Central memory CD8-positive, alpha-beta T cell (primary cell): ENCODE data around the gene DPF3.

Source experiments
- ATAC-seq: fragments of 150-1000 bp; cut with Tn5 transposase; replicated peaks from 2 replicates; pipeline ENCODE4 v1.10.0; 2022; ENCODE audit warnings: mild to moderate bottlenecking, moderate FRiP score, moderate number of reproducible peaks; ENCODE audit not compliant: poor library complexity, severe bottlenecking; ENCODE audit errors: extremely low read depth
- DNase-seq, 2 donors: peaks; one replicate each; pipeline ENCODE4 v3.0.0; 2021; ENCODE audit warnings: low spot score in 2 of 2
- H3K27ac Mint-ChIP-seq: one replicate; pipeline ENCODE4 v1.8.0; 2022; ENCODE audit warnings: low read depth, mild to moderate bottlenecking, moderate library complexity, mixed read lengths
- H3K27me3 Mint-ChIP-seq: one replicate; pipeline ENCODE4 v1.8.0; 2022; ENCODE audit warnings: mixed read lengths
- H3K36me3 Mint-ChIP-seq: one replicate; pipeline ENCODE4 v1.8.0; 2022; ENCODE audit warnings: mild to moderate bottlenecking, moderate library complexity, mixed read lengths; ENCODE audit not compliant: insufficient read depth
- H3K4me1 Mint-ChIP-seq: one replicate; pipeline ENCODE4 v1.8.0; 2022; ENCODE audit warnings: mixed read lengths
- H3K4me3 Mint-ChIP-seq: one replicate; pipeline ENCODE4 v1.8.0; 2022; ENCODE audit warnings: mild to moderate bottlenecking, moderate library complexity, mixed read lengths
- H3K9me3 Mint-ChIP-seq: one replicate; pipeline ENCODE4 v1.8.0; 2022; ENCODE audit warnings: mixed read lengths

The DPF3 gene

GRCh38 chr14:72864712-72865365 lies 29.1 kb downstream of the DPF3 start:
- no peaks in the 10 kb centered on the region for H3K4me1 Mint-ChIP-seq
- DNase-seq (no peak), ATAC-seq (no peak)
- H3K27ac Mint-ChIP-seq, result no peak overlapping the region
- H3K9me3 Mint-ChIP-seq, result no peaks in the 10 kb centered on the region
- no peaks in the 10 kb centered on the region for H3K36me3 Mint-ChIP-seq
- H3K27me3 Mint-ChIP-seq, result peaks cover 9% of the 10 kb centered on the region
- H3K4me3 Mint-ChIP-seq, result no peak overlapping the region

DNA sequence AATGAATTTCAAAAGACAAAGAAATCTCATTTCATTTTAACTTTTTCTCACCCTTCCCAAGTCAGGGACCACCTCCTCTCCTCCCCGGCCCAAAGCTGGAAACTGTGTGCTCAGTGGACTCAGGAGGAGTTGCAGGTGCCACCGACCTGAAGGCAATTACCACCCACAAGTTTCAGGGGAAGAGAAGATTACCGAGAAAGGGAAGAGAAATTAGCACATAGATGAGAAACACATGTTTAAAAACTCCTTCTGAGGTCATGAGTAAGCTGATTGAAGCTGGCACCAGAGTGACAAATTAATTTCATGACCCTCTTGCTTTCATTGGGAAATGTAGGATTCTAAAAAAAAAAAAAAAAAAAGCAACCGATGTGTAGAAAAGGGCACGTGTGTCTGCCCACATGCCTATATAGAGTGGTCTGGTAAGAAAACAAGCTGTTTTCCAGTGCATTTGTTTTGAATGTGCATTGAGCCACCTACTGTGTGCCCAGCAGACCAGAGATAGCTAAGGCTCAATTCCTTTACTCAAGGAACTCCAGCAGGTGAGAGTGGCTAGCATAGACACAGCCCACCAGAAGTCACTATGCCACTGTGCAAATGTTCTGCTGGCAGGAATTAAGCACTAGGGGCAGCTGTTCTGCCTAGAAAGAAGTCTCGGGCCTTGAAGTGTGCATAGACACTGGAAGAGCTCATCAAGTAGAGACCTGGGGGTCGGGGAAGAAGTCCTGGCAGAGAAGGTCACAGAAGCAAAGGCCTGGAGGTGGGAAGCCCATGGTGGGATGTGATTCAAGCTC lies 30.5 kb downstream of the DPF3 start:
- Mint-ChIP-seq H3K9me3 (no peaks in the 10 kb centered on the region), H3K36me3 (no peaks in the 10 kb centered on the region), H3K4me3 (no peak overlapping the region), H3K4me1 (no peaks in the 10 kb centered on the region), H3K27ac (no peak overlapping the region), H3K27me3 (peaks cover 9% of the 10 kb centered on the region)
- ATAC-seq (no peak), DNase-seq (no peak)

DNA sequence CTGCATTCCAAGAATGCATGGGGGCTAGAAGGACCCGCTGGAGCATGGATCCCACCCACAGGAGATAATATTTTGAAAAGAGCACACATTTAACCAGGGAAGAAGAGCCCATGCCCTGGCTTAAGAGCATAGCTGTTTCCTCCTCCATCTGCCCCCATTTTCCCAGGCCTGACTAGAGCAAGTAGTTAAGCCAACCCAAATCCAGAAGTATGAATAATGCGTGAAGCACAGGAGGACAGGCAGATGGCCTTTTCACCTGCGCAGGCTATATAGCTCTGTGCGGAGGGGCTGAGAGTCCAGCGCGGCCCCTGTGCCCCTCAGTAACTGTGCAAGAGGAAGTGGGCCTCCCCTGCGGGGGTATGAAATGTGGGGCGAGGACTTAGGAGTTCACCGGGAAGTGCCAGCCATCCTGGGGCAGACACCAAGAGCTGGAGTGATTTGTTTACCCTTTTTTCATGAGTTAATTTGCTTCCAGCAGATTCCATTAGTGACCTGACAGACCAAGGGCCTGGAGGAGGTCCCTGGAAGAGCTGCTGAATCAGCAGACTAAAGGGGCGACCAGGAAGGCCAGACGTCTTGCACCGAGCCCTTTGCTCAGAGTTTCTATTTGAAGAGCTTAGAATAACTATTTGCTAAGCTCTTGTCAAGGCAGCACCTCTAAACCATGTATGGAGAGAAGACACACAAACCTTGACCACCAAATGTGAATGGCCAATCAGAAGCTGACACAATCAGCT lies 37.2 kb downstream of the DPF3 start:
- no peak overlapping the region for H3K4me3 Mint-ChIP-seq
- H3K4me1 Mint-ChIP-seq, result no peaks in the 10 kb centered on the region
- no peaks in the 10 kb centered on the region for H3K9me3 Mint-ChIP-seq
- no peaks in the 10 kb centered on the region for H3K36me3 Mint-ChIP-seq
- DNase-seq (no peak), ATAC-seq (no peak)
- peaks cover 18% of the 10 kb centered on the region for H3K27me3 Mint-ChIP-seq
- H3K27ac Mint-ChIP-seq, result no peak overlapping the region

DNA sequence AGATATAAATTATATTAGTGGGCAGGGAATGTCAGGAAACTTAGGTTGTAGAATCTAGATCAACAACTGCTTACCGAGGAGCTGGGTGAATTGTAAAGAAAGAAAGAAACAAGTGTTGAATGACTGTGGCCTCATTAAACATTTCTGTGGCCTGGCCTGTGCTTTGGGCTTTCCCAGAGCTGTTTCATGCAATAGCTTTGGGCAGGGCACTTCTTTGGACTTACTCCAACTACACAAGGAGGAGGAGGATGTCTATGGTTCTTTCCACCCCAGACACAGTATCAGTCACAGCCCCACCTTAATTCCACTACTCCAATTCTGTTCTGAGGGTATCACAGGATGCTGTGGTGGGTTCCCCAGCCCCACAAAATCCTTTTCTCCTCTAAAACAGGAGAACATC lies 38.0 kb downstream of the DPF3 start:
- Mint-ChIP-seq H3K4me3 (no peak overlapping the region), H3K36me3 (no peaks in the 10 kb centered on the region), H3K9me3 (no peaks in the 10 kb centered on the region), H3K27ac (no peak overlapping the region), H3K4me1 (no peaks in the 10 kb centered on the region), H3K27me3 (peaks cover 18% of the 10 kb centered on the region)
- no peak for DNase-seq
- ATAC-seq, result no peak

- DNase-seq, result no peak
- Mint-ChIP-seq H3K27ac (no peak overlapping the region), H3K4me3 (no peak overlapping the region), H3K36me3 (no peaks in the 10 kb centered on the region), H3K27me3 (peaks cover 44% of the 10 kb centered on the region), H3K9me3 (no peaks in the 10 kb centered on the region), H3K4me1 (no peaks in the 10 kb centered on the region)
- ATAC-seq, result no peak
Observed at GRCh38 chr14:72852194-72852593, 41.7 kb downstream of the DPF3 start.

DNA sequence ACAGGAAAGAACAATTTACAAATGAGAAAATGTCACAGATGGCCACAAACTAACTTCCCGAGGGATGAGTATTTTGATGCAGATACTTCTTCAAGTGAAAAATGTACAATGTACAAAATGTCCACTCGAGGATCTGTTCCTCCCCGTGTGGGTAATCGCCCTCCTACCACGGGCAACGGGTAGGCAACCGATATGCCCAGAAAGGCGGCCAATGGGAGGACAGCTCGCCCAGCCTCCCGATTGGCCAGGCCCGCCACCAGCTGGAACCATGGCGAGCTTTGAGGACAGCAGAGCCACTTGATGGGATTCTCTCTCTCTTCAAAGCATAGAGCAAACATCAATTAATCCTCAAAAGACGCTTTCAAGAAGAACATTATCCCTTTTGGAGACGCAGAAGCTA lies 42.3 kb downstream of the DPF3 start:
- Mint-ChIP-seq H3K36me3 (no peaks in the 10 kb centered on the region), H3K27ac (no peak overlapping the region), H3K9me3 (no peaks in the 10 kb centered on the region), H3K4me3 (no peak overlapping the region), H3K27me3 (peaks cover 49% of the 10 kb centered on the region), H3K4me1 (no peaks in the 10 kb centered on the region)
- ATAC-seq (no peak), DNase-seq (no peak)

GRCh38 chr14:72850360-72850759 lies 43.5 kb downstream of the DPF3 start:
- no peak overlapping the region for H3K27ac Mint-ChIP-seq
- no peaks in the 10 kb centered on the region for H3K36me3 Mint-ChIP-seq
- ATAC-seq (no peak), DNase-seq (no peak)
- H3K4me3 Mint-ChIP-seq, result no peak overlapping the region
- peaks cover 51% of the 10 kb centered on the region for H3K27me3 Mint-ChIP-seq
- H3K9me3 Mint-ChIP-seq, result no peaks in the 10 kb centered on the region
- H3K4me1 Mint-ChIP-seq, result no peaks in the 10 kb centered on the region

DNA sequence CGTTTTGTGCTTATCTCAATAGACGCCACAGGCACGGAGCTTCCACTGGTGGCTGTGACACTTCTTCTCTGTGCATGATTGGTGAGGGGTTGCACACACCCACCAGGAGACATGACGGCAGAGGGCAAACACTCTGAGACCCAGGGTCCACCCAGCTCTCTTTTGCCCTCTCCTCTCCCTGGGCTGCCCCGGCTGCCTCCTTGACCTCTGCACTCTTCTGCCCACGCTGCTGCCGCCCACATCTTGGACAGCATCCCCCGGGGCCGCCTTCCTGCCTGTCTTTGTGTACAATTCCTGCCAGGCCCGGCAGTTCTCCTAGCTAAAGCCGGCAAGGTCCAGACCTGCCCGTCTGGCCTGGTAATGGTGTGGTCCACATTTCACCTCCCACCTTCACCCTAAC lies 44.7 kb downstream of the DPF3 start:
- no peaks in the 10 kb centered on the region for H3K9me3 Mint-ChIP-seq
- H3K27me3 Mint-ChIP-seq, result peaks cover 51% of the 10 kb centered on the region
- DNase-seq (no peak), ATAC-seq (no peak)
- no peaks in the 10 kb centered on the region for H3K36me3 Mint-ChIP-seq
- H3K4me3 Mint-ChIP-seq, result no peak overlapping the region
- no peaks in the 10 kb centered on the region for H3K4me1 Mint-ChIP-seq
- no peak overlapping the region for H3K27ac Mint-ChIP-seq

DNA sequence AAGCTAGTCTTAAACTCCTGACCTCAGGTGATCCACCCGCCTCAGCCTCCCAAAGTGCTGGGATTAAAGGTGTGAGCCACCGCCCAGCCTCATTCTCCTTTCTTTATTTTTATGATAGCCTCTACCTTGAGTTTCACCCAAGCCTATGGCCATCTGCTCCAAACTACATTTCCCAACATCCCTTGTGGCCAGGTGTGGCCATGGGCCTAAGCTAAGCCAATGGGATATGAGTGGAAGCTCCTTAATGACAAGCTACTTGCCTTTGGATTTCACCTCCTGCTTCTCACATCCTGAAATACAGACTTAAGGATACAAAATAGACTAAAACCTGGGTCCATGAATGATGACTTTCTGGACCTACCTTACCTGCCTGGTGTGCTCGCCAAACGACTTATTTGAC lies 46.2 kb downstream of the DPF3 start:
- no peaks in the 10 kb centered on the region for H3K4me1 Mint-ChIP-seq
- H3K9me3 Mint-ChIP-seq, result no peaks in the 10 kb centered on the region
- no peaks in the 10 kb centered on the region for H3K36me3 Mint-ChIP-seq
- ATAC-seq (no peak), DNase-seq (no peak)
- peaks cover 51% of the 10 kb centered on the region for H3K27me3 Mint-ChIP-seq
- no peak overlapping the region for H3K4me3 Mint-ChIP-seq
- no peak overlapping the region for H3K27ac Mint-ChIP-seq

- Mint-ChIP-seq H3K4me3 (no peak overlapping the region), H3K27me3 (peaks cover 46% of the 10 kb centered on the region)
- ATAC-seq, result no peak
Observed at GRCh38 chr14:72845683-72846082, 48.2 kb downstream of the DPF3 start.

GRCh38 chr14:72845196-72845595 lies 48.7 kb downstream of the DPF3 start:
- Mint-ChIP-seq H3K27ac (no peak overlapping the region), H3K36me3 (no peaks in the 10 kb centered on the region), H3K9me3 (no peaks in the 10 kb centered on the region), H3K27me3 (peaks cover 46% of the 10 kb centered on the region), H3K4me3 (no peak overlapping the region), H3K4me1 (no peaks in the 10 kb centered on the region)
- DNase-seq (no peak), ATAC-seq (no peak)

More at GRCh38 chr14:72845683-72846082, 48.2 kb downstream of the DPF3 start:
- no peak for DNase-seq
- H3K9me3 Mint-ChIP-seq, result no peaks in the 10 kb centered on the region
- no peak overlapping the region for H3K27ac Mint-ChIP-seq
- no peaks in the 10 kb centered on the region for H3K4me1 Mint-ChIP-seq
- H3K36me3 Mint-ChIP-seq, result no peaks in the 10 kb centered on the region

GRCh38 chr14:72844524-72844923 lies 49.4 kb downstream of the DPF3 start:
- Mint-ChIP-seq H3K27me3 (peaks cover 46% of the 10 kb centered on the region), H3K4me3 (no peak overlapping the region), H3K4me1 (no peaks in the 10 kb centered on the region), H3K27ac (no peak overlapping the region), H3K36me3 (no peaks in the 10 kb centered on the region), H3K9me3 (no peaks in the 10 kb centered on the region)
- ATAC-seq (no peak), DNase-seq (no peak)
